SK-N-MC (cell line): ENCODE measurements around the gene STX12.

ENCODE experiments used
- DNase-seq: peaks from one replicate; pipeline ENCODE4 v3.0.0-alpha.2; 2011; ENCODE audit warnings: low read depth, low spot score
- H3K27ac ChIP-seq: fragments of 200-600 bp; sonication (generic); 2 replicates; pipeline ENCODE4 v1.5.1; 2016; ENCODE audit warnings: mixed run types
- H3K36me3 ChIP-seq: fragments of 200-600 bp; sonication (generic); 2 replicates; pipeline ENCODE4 v1.6.1; 2017; ENCODE audit warnings: antibody characterized with exemption, low read length, mixed read lengths; ENCODE audit not compliant: insufficient read depth
- H3K4me3 ChIP-seq: fragments of 200-600 bp; sonication (generic); 2 replicates; pipeline ENCODE4 v1.5.1; 2016
- H3K9ac ChIP-seq: fragments of 200-600 bp; sonication (generic); 2 replicates; pipeline ENCODE4 v1.8.0; 2017; ENCODE audit warnings: mixed run types, mixed read lengths; ENCODE audit not compliant: insufficient read length
- H3K9me3 ChIP-seq: fragments of 200-600 bp; sonication (generic); 2 replicates; pipeline ENCODE4 v1.6.1; 2017; ENCODE audit warnings: low read depth, mild to moderate bottlenecking, antibody characterized with exemption, low read length, moderate library complexity, mixed read lengths
- EZH2 ChIP-seq: fragments of 200-600 bp; sonication (generic); IDR thresholded peaks from one replicate; pipeline ENCODE4 v1.6.1; 2017; ENCODE audit warnings: antibody characterized with exemption
- FOXP2 ChIP-seq: optimal IDR thresholded peaks from 2 replicates; pipeline ENCODE3; 2011; ENCODE audit warnings: mild to moderate bottlenecking, moderate library complexity; ENCODE audit not compliant: insufficient read depth; ENCODE audit errors: extremely low read length, control extremely low read depth
- POLR2AphosphoS5 ChIP-seq: IDR thresholded peaks from 2 replicates; pipeline ENCODE4 v1.6.1; 2012; ENCODE audit warnings: mild to moderate bottlenecking, low read depth, low read length, borderline replicate concordance

STX12 gene

DNA sequence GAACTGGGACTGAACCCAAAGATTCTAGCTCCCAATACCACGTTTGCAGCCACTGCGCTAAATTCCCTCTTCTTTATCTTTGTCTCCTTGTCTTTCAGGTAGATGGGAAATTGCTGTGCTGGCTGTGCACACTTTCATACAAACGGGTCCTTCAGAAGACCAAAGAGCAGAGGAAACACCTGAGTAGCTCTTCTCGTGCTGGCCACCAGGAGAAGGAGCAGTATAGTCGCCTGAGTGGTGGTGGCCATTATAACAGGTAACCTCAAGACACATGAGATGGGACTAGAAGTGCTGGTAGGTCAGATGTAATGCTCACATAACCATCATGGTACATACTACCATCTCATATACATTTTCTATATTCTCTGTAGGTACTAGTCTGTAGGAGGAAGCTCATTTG lies 28.5 kb upstream of the STX12 start:
- no peak overlapping the region for H3K9ac ChIP-seq
- TF ChIP-seq FOXP2 (no peak), EZH2 (no peak)
- peaks cover 12% of the 10 kb centered on the region for H3K36me3 ChIP-seq
- no peak overlapping the region for H3K27ac ChIP-seq
- no peaks in the 10 kb centered on the region for H3K9me3 ChIP-seq
- no peak overlapping the region for H3K4me3 ChIP-seq
- DNase-seq: no peak

DNA sequence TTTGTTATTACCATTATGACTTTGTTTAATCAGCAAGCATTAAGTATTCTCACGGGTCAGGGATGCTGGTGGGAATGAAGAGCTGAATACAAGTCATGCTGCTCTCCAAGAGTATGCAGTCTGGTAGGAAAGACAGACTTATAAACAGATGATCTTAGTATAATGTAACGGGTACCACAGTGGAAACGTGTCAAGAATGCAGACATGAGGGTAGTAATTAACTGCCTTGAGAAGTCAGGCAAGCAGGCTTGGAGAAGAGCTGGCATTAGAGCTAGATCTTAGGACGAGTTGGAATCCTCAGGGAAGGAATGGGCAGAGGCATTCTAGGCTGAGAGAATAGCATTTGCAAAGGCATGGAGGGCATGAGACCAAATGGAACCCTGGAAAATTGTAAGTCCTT lies 27.6 kb upstream of the STX12 start:
- TF ChIP-seq POLR2AphosphoS5: no peak
- TF ChIP-seq FOXP2: no peak
- no peak for TF ChIP-seq EZH2
- Histone ChIP-seq H3K4me3 (no peak overlapping the region), H3K36me3 (peaks cover 18% of the 10 kb centered on the region), H3K9me3 (no peaks in the 10 kb centered on the region), H3K27ac (no peak overlapping the region), H3K9ac (no peak overlapping the region)
- DNase-seq: no peak

DNA sequence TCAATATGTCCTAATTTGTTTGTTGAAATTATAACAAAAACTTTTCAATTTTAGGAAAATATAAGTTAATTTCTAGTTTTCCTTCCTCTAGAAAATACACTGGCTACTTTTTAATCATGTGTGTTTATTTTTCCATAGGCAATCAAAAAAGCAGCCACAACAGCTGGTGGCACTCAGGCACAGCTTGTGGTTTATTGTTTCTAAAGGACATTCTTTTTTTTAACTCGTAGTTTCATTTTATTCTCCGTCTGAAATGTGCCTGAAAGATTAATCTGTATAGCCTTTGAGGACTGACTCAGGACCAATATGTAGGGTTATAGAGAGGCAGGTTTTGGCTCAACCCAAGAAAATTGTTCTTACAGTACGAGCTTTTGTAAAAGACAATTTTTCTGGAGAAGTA lies 20.7 kb upstream of the STX12 start:
- TF ChIP-seq FOXP2: no peak
- no peak for TF ChIP-seq EZH2
- no peak for TF ChIP-seq POLR2AphosphoS5
- H3K9ac ChIP-seq: peak overlapping the region; percentile 37
- DNase-seq: no peak
- H3K9me3 ChIP-seq: no peaks in the 10 kb centered on the region
- H3K27ac ChIP-seq: no peak overlapping the region
- H3K36me3 ChIP-seq: peaks cover 16% of the 10 kb centered on the region; the same call in 1 of the 2 replicates
- no peak overlapping the region for H3K4me3 ChIP-seq

DNA sequence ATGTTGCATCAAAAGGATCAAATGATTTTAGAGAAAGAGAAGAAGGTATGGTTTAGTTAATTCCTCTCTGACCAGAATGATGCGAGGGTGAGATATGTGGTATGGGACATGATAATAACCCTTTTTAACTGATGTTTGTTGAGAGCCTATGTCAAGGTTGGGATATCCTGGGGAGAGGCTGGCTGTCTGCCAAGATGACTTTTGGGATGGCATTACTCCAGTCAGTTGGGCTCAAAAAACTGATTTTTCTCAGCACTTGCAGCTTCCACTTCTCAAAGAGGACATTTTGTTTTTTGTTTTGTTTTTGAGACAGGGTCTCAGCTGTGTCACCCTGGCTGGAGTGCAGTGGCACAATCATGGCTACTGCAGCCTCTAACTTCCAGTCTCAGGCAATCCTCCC lies 17.7 kb upstream of the STX12 start:
- no peaks in the 10 kb centered on the region for H3K9me3 ChIP-seq
- no peak for DNase-seq
- H3K36me3 ChIP-seq: peaks cover 5% of the 10 kb centered on the region; the same call in 1 of the 2 replicates

DNA sequence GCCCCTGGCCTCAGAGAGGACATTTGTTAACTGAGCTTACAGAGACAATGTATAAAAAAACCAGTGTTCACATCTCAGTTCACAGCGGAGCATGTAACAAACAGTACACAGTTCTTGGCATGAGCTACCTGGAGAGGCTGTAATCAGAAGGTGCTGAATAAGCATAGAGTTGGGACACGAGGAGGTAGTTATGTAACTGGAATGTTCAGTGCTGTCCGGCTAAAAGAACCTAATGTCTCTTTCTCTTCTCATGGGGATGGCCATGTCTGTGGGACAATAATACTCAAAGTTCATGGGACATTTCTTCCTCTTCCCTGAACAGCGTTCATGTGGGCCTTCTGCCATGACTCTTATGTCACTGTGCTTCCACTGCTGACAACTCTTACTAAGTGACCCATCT lies 17.2 kb upstream of the STX12 start:
- H3K27ac ChIP-seq: no peak overlapping the region
- H3K9ac ChIP-seq: no peak overlapping the region
- no peak overlapping the region for H3K4me3 ChIP-seq
- peaks cover under 1% of the 10 kb centered on the region; the same call in 1 of the 2 replicates for H3K36me3 ChIP-seq
- no peaks in the 10 kb centered on the region for H3K9me3 ChIP-seq
- TF ChIP-seq FOXP2: no peak
- TF ChIP-seq POLR2AphosphoS5: no peak
- TF ChIP-seq EZH2: no peak
- DNase-seq: no peak

More for the DNA sequence above, 17.7 kb upstream of the STX12 start:
- no peak overlapping the region for H3K9ac ChIP-seq
- TF ChIP-seq EZH2: no peak
- TF ChIP-seq FOXP2: no peak
- TF ChIP-seq POLR2AphosphoS5: no peak
- H3K4me3 ChIP-seq: no peak overlapping the region
- H3K27ac ChIP-seq: no peak overlapping the region

DNA sequence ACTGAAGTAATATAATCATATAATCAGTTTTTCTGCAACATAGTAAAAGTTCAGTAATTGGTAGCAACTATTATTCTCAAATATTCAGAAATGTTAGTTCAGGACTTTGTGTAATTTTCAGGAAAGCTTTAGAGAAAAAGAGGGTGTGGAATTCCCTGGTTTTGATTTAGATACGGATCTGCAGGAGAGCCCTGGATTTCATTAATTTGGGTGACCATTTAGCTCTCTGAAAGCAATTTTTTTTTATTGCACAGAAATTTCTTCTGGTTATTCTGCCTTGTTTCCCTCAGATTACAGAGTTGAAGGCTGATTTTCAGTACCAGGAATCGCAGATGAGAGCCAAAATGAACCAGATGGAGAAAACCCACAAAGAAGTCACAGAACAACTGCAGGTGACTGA lies 13.8 kb upstream of the STX12 start:
- Histone ChIP-seq H3K9ac (no peak overlapping the region), H3K36me3 (no peaks in the 10 kb centered on the region), H3K4me3 (no peak overlapping the region), H3K27ac (no peak overlapping the region), H3K9me3 (no peaks in the 10 kb centered on the region; the same call in 1 of the 2 replicates)
- TF ChIP-seq POLR2AphosphoS5 (no peak), FOXP2 (no peak), EZH2 (no peak)
- DNase-seq: no peak

DNA sequence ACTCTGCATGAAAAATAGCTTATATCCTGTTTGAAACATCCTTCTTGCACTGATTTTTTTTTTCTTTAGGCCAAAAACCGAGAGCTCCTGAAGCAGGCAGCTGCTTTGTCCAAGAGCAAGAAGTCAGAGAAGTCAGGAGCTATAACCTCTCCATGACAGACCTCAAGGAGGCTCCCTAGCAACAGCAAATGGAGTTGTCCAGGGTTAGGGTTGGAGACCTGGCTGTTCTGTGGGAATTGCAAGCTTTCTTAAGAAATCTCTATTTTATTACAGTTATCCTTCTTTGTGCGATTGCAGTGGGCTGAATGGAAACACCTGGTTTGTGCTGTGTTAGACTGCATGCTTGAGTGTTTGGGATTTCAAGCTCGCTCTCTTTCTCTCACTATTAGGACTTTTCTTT lies 12.6 kb upstream of the STX12 start:
- TF ChIP-seq FOXP2 (no peak), EZH2 (no peak), POLR2AphosphoS5 (no peak)
- no peak overlapping the region for H3K9ac ChIP-seq
- H3K27ac ChIP-seq: no peak overlapping the region
- no peak for DNase-seq
- no peak overlapping the region for H3K4me3 ChIP-seq
- no peaks in the 10 kb centered on the region for H3K36me3 ChIP-seq
- H3K9me3 ChIP-seq: no peaks in the 10 kb centered on the region; the same call in 1 of the 2 replicates

DNA sequence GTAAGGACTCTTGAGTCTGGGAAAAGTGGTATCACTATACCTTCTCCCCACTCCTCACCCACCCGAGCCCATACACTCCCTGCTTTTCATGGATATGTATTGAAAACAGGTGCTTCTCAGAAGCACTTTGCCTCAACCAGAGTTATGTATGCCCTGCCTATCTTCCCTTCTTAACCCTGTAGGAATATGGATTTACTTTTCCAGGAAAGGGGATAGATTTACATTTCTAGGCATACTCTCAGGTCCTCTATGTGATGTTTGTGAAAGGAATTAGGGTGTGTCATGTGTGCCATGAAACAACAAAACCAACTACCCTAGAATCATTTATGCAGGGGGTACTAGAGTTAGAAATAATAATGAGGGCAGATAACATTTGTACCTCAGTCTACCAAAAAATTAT lies 11.0 kb upstream of the STX12 start:
- Histone ChIP-seq H3K36me3 (no peaks in the 10 kb centered on the region), H3K4me3 (no peak overlapping the region)
- TF ChIP-seq EZH2: no peak
- no peak for TF ChIP-seq POLR2AphosphoS5
- no peak for TF ChIP-seq FOXP2

DNA sequence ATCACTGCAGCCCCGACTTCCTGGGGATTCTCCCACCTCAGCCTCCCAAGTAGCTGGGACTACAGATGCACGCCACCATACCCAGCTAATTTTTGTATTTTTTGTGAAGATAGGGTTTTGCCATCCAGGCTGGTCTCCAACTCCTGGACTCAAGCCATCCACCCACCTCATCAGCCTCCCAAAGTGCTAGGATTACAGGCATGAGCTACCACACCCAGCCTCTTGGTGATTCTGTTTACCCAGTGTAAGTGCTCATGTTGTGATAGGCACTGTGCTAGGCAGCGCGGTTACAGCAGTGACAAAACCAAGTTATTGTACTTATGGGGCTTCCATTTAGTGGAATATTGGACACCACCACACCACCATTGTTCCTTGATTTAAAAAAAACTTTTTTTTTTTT lies 9.7 kb upstream of the STX12 start:
- no peak overlapping the region for H3K27ac ChIP-seq
- no peak overlapping the region for H3K9ac ChIP-seq
- H3K9me3 ChIP-seq: no peaks in the 10 kb centered on the region; the same call in 1 of the 2 replicates
- no peak for DNase-seq
- no peak overlapping the region for H3K4me3 ChIP-seq
- no peaks in the 10 kb centered on the region for H3K36me3 ChIP-seq
- TF ChIP-seq POLR2AphosphoS5: no peak
- TF ChIP-seq EZH2: no peak
- no peak for TF ChIP-seq FOXP2

More for the DNA sequence above, 11.0 kb upstream of the STX12 start:
- H3K9ac ChIP-seq: no peak overlapping the region
- no peak for DNase-seq
- no peak overlapping the region for H3K27ac ChIP-seq
- H3K9me3 ChIP-seq: no peaks in the 10 kb centered on the region; the same call in 1 of the 2 replicates
